Ovary (tissue), 9 donors: ENCODE data around the gene PGPEP1. TPM values are rescaled to one million over a fixed set of nuclear protein-coding genes. Genes with fewer than 3 reads are reported as not detected.

ENCODE experiments used
- DNase-seq, 5 donors: peaks; one replicate each; pipeline ENCODE4 v3.0.0-alpha.2; 2019 to 2020
- H3K27ac ChIP-seq, 2 donors: fragments of 200-600 bp; one replicate each; pipeline versions ENCODE4 v1.5.1 to v1.8.0; 2019 to 2022
- H3K27me3 ChIP-seq: fragments of 200-600 bp; one replicate; pipeline ENCODE4 v1.8.0; 2022
- H3K36me3 ChIP-seq: fragments of 200-600 bp; sonication (generic); one replicate; pipeline ENCODE4 v1.5.1; 2019
- H3K4me1 ChIP-seq: one replicate; pipeline ENCODE4 v1.8.1; 2013; ENCODE audit warnings: mild to moderate bottlenecking, moderate library complexity; ENCODE audit not compliant: insufficient read depth
- H3K4me3 ChIP-seq: fragments of 200-600 bp; sonication (generic); one replicate; pipeline ENCODE4 v1.5.1; 2017
- H3K9me3 ChIP-seq, 2 donors: fragments of 200-600 bp in 1 of 2; sonication (generic) in 1 of 2; one replicate each; pipeline versions ENCODE4 v1.5.1 to v1.8.1; 2013 to 2019; ENCODE audit warnings: mild to moderate bottlenecking in 1 of 2, moderate library complexity in 1 of 2
- CTCF ChIP-seq, 3 donors: fragments of 450-650 bp in 2 of 3; fragments of 200-600 bp in 1 of 3; IDR thresholded peaks; one replicate each; pipeline versions ENCODE4 v1.5.1 to v1.8.0; 2016 to 2022; ENCODE audit warnings: antibody characterized with exemption in 3 of 3, mild to moderate bottlenecking in 1 of 3
- EP300 ChIP-seq: sonication (generic); formaldehyde crosslinking; IDR thresholded peaks from one replicate; pipeline ENCODE4 v1.6.1; 2017; ENCODE audit warnings: antibody characterized with exemption
- POLR2A ChIP-seq: fragments of 450-650 bp; IDR thresholded peaks from one replicate; pipeline ENCODE4 v1.6.1; 2017; ENCODE audit warnings: antibody characterized with exemption, mild to moderate bottlenecking, moderate library complexity
- WGBS, 3 donors: extraction: QIAGEN DNeasy Blood & Tissue Kit in 1 of 3; methylation state at CpG; one replicate each; pipeline versions ENCODE4 v1.1.5 to v1.1.7; 2013 to 2017; 5-methylcytosine and 5-hydroxymethylcytosine counted together
- intact Hi-C, 4 donors: fragments of 100-400 bp; cut with DNase I; formaldehyde crosslinking; loops; one replicate each; pipeline versions ENCODE4 v1.11.0 to v1.15.1; 2022 to 2023
- polyA plus RNA-seq, 2 donors: library from polyadenylated mRNA; stranded (reverse); fragments of 200-250 nt in 1 of 2; fragments of 350-450 nt in 1 of 2; fragmentation: Illumina TruSeq in 1 of 2; extraction: RNeasy Lipid Tissue Mini Kit (QIAGEN cat#74804) in 1 of 2; gene quantifications; one replicate each; pipeline ENCODE4 v1.2.3, GENCODE V29; 2013 to 2014
- total RNA-seq, 7 donors: library from RNA; depleted of rRNA in 2 of 7; stranded (reverse); fragments of >200 nt in 2 of 7; fragmentation: NEBNext Ultra II Directional in 3 of 7; extraction: Animal tissue kit (Norgen Biotek cat#: 25700) in 3 of 7; gene quantifications; one replicate each; pipeline versions ENCODE4 v1.1.0 to v1.2.4, GENCODE V29; 2016 to 2023
- donor health status: DM: no; HTN: no; CAD: no; lungs with moderate emphysema.
- donor health status: DM: no; HTN: no; CAD: no.
- donor health status: Bipolar disorder and iron deficiency.
- donor health status: DM: yes; HTN: yes; CAD: no.
- donor health status: DM: no; HTN: no; CAD: no.
- donor health status: DM: yes; HTN: yes; CAD: no.

The PGPEP1 gene
- total and polyA plus RNA-seq, 9 donors: 9.3 to 64.5 (median 40.3) TPM

DNA sequence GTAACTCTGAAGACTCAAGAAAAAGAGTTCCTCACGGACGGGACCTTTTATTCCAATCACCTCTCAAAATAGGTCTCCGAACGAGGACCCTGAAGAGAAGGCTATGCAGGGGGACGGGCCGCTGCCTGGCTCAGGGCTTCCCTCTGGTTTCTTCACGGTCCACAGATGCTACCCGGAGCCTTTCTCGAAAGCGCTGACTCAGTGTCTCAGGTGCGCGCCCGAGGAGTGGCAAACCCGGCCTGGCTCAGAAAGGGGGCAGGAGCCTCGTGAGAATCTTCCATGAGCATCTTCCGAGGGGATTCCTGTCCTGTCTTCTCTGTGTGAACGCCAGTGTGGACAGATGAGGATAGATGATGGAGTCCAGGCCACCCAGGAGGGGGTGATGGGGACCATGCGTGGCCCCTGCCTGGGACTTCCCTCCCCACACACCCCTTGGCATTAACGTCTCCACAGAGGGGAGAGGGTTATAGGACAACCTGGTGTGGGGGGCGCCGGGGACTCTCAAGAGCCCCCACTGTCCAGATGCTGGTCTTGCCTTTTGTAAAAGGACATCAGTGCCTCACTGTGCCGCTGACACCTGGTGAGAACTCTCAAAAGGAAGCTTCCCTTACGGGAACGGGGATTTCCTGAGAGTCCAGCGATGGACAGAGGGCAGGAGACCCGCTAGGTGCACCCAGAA lies 34.0 kb upstream of the PGPEP1 start:
- Histone ChIP-seq H3K4me1 (peaks cover 18% of the 10 kb centered on the region), H3K4me3 (no peak overlapping the region)

GRCh38 chr19:18306888-18307260 lies 33.5 kb upstream of the PGPEP1 start:
- H3K27me3 ChIP-seq: no peaks in the 10 kb centered on the region
- no peak overlapping the region for H3K4me3 ChIP-seq
- peak overlapping the region; percentile 59 to 98 for H3K27ac ChIP-seq
- H3K36me3 ChIP-seq: no peaks in the 10 kb centered on the region
- DNase-seq: peak; percentile 63 to 78 (median 74)
- TF ChIP-seq POLR2A (no peak), CTCF (IDR thresholded peaks at IDR 0.05) (no peak), EP300 (no peak)
- H3K9me3 ChIP-seq: no peaks in the 10 kb centered on the region
- peaks cover 18% of the 10 kb centered on the region for H3K4me1 ChIP-seq
- intact Hi-C loops: no loop called here
- WGBS, 3 donors: 10 to 47% (median 10%) methylated on average over 14 of the region's 14 CpGs

More for the DNA sequence above, 34.0 kb upstream of the PGPEP1 start:
- Histone ChIP-seq H3K9me3 (no peaks in the 10 kb centered on the region), H3K27me3 (no peaks in the 10 kb centered on the region), H3K27ac (peak overlapping the region; percentile 82 to 98), H3K36me3 (no peaks in the 10 kb centered on the region)
- 55 to 72% (median 59%) methylated on average over 26 of the region's 26 CpGs for WGBS, 3 donors
- intact Hi-C loops: no loop called here
- TF ChIP-seq EP300 (no peak), CTCF (IDR thresholded peaks at IDR 0.05) (no peak), POLR2A (no peak)
- DNase-seq: peak in 2 of 5 donors; percentile 47 to 50

DNA sequence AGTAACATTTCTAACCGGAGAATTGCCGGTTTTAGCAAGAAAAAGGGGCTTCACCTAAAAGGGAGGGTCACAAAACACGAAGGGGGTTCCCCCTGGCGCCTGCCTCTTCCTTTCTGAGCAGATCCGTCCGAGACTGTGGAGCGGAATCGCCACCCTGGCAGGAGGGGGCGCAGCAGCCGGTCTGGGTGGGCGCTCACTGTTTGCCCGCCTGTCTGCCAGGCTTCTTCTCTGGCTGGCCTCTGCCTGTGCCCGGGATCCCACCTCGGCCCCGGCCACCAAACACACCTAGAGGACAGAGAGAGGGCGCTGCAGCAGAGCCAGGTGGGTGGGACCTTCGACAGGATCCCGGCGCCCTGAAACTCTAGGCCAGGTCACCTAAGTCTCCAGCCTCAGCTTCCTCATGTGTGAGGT lies 33.1 kb upstream of the PGPEP1 start:
- Histone ChIP-seq H3K9me3 (no peaks in the 10 kb centered on the region), H3K4me1 (peaks cover 18% of the 10 kb centered on the region), H3K36me3 (no peaks in the 10 kb centered on the region), H3K4me3 (no peak overlapping the region), H3K27ac (peak overlapping the region; percentile 59 to 98), H3K27me3 (no peaks in the 10 kb centered on the region)
- peak in 3 of 5 donors; percentile 57 to 62 (median 61) for DNase-seq
- intact Hi-C loops: no loop called here
- TF ChIP-seq EP300 (no peak), CTCF (IDR thresholded peaks at IDR 0.05) (no peak), POLR2A (no peak)
- 39 to 67% (median 46%) methylated on average over 18 to 19 of the region's 19 CpGs for WGBS, 3 donors

- intact Hi-C loops: no loop called here
- peak in 1 of 5 donors; percentile 44 for DNase-seq
- TF ChIP-seq POLR2A: no peak
- TF ChIP-seq EP300: no peak
- no peak for TF ChIP-seq CTCF (IDR thresholded peaks at IDR 0.05)
- WGBS, 3 donors: 68 to 79% (median 79%) methylated on average over 19 to 20 of the region's 20 CpGs
- no peaks in the 10 kb centered on the region for H3K36me3 ChIP-seq
- peaks cover 17% of the 10 kb centered on the region for H3K4me1 ChIP-seq
- H3K27ac ChIP-seq: peak overlapping the region; percentile 59 to 98
- H3K4me3 ChIP-seq: no peak overlapping the region
- no peaks in the 10 kb centered on the region for H3K27me3 ChIP-seq
- no peaks in the 10 kb centered on the region for H3K9me3 ChIP-seq
Observed at GRCh38 chr19:18308051-18308947, 32.1 kb upstream of the PGPEP1 start.
